HepG2 (cell line): Measurements from ENCODE around the gene NTM.

Source experiments
- ARNT ChIP-seq: fragments of 450-650 bp; IDR thresholded peaks from 2 replicates; pipeline ENCODE4 v1.6.1; 2017
- CEBPB ChIP-seq: IDR thresholded peaks from 2 replicates; pipeline ENCODE4 v1.6.1; 2011; ENCODE audit warnings: low read depth, low read length, improper control_type of control experiment, borderline replicate concordance
- GABPA ChIP-seq, 2 experiments: IDR thresholded peaks; 2 replicates each; pipeline ENCODE4 v1.6.1; 2011 to 2016; ENCODE audit warnings: low read depth in 2 of 2, low read length in 1 of 2, missing biosample characterization in 1 of 2, missing genetic modification characterization in 1 of 2
- POLR2AphosphoS5 ChIP-seq: IDR thresholded peaks from 2 replicates; pipeline ENCODE4 v1.6.1; 2012; ENCODE audit warnings: low read depth, low read length
- SIN3A ChIP-seq: IDR thresholded peaks from 2 replicates; pipeline ENCODE4 v1.6.1; 2011; ENCODE audit warnings: low read depth, mild to moderate bottlenecking, control low read depth, low read length, borderline replicate concordance
- ZBTB21 ChIP-seq: sonication (generic); formaldehyde crosslinking; IDR thresholded peaks from 2 replicates; pipeline ENCODE4 v1.4.0; 2020; ENCODE audit warnings: missing genetic modification reagents
- ZEB1 ChIP-seq: IDR thresholded peaks from 2 replicates; pipeline ENCODE4 v1.6.1; 2012; ENCODE audit warnings: mild to moderate bottlenecking, low read depth, inconsistent platforms; ENCODE audit not compliant: insufficient replicate concordance
- ZNF207 ChIP-seq: fragments of 450-650 bp; IDR thresholded peaks from 2 replicates; pipeline ENCODE4 v1.6.1; 2016; ENCODE audit warnings: antibody characterized with exemption, borderline replicate concordance
- ZNF660 ChIP-seq: sonication (generic); formaldehyde crosslinking; IDR thresholded peaks from 2 replicates; pipeline ENCODE4 v1.5.1; 2020; ENCODE audit warnings: mild to moderate bottlenecking, low read depth, missing genetic modification reagents, borderline replicate concordance
- ZNF788 ChIP-seq: sonication (generic); formaldehyde crosslinking; IDR thresholded peaks from 2 replicates; pipeline ENCODE4 v1.5.0; 2020; ENCODE audit warnings: mild to moderate bottlenecking, missing genetic modification reagents, borderline replicate concordance
- TF ChIP-seq, protein P1 (sequence below): sonication (generic); formaldehyde crosslinking; IDR thresholded peaks from 2 replicates; pipeline ENCODE4 v1.5.0; 2020; ENCODE audit warnings: mild to moderate bottlenecking, missing genetic modification reagents, moderate library complexity
- TF ChIP-seq, protein P2 (sequence below): IDR thresholded peaks from 2 replicates; pipeline ENCODE4 v1.6.1; 2012; ENCODE audit warnings: inconsistent platforms
- TF ChIP-seq, protein P3 (sequence below): sonication (generic); formaldehyde crosslinking; IDR thresholded peaks from 2 replicates; pipeline ENCODE4 v1.4.0; 2020; ENCODE audit warnings: mild to moderate bottlenecking, missing genetic modification reagents, borderline replicate concordance

DNA sequence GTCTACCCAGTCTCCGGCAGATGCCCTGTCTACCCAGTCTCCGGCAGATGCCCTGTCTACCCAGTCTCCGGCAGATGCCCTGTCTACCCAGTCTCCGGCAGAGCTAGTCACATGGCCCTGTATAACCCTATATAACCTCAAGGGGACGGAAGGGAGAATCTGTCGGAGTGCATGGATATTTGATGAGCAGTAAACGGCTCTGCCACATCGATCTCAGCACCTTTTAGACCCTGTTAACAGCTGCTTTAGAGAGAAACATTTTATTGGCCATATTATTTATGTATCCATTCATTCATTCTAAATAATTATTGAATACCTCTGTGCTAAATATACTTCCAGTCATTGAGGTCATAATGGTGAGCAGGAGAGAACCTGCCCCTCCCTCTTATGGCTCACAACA, 228.9 kb downstream of the NTM start:
- TF ChIP-seq, protein P1, sequence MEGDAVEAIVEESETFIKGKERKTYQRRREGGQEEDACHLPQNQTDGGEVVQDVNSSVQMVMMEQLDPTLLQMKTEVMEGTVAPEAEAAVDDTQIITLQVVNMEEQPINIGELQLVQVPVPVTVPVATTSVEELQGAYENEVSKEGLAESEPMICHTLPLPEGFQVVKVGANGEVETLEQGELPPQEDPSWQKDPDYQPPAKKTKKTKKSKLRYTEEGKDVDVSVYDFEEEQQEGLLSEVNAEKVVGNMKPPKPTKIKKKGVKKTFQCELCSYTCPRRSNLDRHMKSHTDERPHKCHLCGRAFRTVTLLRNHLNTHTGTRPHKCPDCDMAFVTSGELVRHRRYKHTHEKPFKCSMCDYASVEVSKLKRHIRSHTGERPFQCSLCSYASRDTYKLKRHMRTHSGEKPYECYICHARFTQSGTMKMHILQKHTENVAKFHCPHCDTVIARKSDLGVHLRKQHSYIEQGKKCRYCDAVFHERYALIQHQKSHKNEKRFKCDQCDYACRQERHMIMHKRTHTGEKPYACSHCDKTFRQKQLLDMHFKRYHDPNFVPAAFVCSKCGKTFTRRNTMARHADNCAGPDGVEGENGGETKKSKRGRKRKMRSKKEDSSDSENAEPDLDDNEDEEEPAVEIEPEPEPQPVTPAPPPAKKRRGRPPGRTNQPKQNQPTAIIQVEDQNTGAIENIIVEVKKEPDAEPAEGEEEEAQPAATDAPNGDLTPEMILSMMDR (CRISPR knock-in tag), result no peak
- no peak for TF ChIP-seq ZEB1
- TF ChIP-seq ZBTB21 (CRISPR knock-in tag), result no peak
- no peak for TF ChIP-seq GABPA (IDR thresholded peaks at IDR 0.05; ENCODE audit: low read depth, low read length)
- no peak for TF ChIP-seq GABPA (CRISPR knock-in tag; IDR thresholded peaks at IDR 0.05; ENCODE audit: low read depth)
- no peak for TF ChIP-seq ZNF788 (CRISPR knock-in tag)
- TF ChIP-seq ARNT, result no peak
- no peak for TF ChIP-seq ZNF207
- TF ChIP-seq SIN3A, result no peak
- TF ChIP-seq POLR2AphosphoS5, result no peak
- TF ChIP-seq, protein P2, sequence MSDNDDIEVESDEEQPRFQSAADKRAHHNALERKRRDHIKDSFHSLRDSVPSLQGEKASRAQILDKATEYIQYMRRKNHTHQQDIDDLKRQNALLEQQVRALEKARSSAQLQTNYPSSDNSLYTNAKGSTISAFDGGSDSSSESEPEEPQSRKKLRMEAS, result no peak
- TF ChIP-seq CEBPB, result no peak
- no peak for TF ChIP-seq ZNF660 (CRISPR knock-in tag)
- TF ChIP-seq, protein P3, sequence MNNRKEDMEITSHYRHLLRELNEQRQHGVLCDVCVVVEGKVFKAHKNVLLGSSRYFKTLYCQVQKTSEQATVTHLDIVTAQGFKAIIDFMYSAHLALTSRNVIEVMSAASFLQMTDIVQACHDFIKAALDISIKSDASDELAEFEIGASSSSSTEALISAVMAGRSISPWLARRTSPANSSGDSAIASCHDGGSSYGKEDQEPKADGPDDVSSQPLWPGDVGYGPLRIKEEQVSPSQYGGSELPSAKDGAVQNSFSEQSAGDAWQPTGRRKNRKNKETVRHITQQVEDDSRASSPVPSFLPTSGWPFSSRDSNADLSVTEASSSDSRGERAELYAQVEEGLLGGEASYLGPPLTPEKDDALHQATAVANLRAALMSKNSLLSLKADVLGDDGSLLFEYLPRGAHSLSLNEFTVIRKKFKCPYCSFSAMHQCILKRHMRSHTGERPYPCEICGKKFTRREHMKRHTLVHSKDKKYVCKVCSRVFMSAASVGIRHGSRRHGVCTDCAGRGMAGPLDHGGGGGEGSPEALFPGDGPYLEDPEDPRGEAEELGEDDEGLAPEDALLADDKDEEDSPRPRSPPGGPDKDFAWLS (CRISPR knock-in tag), result no peak
